Stimulated activated memory B cell treated with anti-CD40 and anti-IgM and Interleukin-4, amounts not matched to agents 10 μg/mL and 1 μg/mL and 100 μg/mL, for 72 hours (primary cell): ENCODE data around the gene GPR152.
"Not testable (repeated sequence)": the region's sequence is repeated elsewhere in the genome, so short reads cannot be mapped to it uniquely, and the experiment has no call there.

Source experiments
- ATAC-seq: fragments of 150-1000 bp; cut with Tn5 transposase; 2 replicates; pipeline ENCODE4 v1.10.0; 2021
- H3K27ac Mint-ChIP-seq: one replicate; pipeline ENCODE4 v1.8.0; 2022; ENCODE audit warnings: mild to moderate bottlenecking, mixed read lengths
- H3K27me3 Mint-ChIP-seq: one replicate; pipeline ENCODE4 v1.8.0; 2022; ENCODE audit warnings: mixed read lengths
- H3K36me3 Mint-ChIP-seq: one replicate; pipeline ENCODE4 v1.8.0; 2022; ENCODE audit warnings: mixed read lengths
- H3K4me1 Mint-ChIP-seq: one replicate; pipeline ENCODE4 v1.8.0; 2022; ENCODE audit warnings: mixed read lengths
- H3K4me3 Mint-ChIP-seq: one replicate; pipeline ENCODE4 v1.8.0; 2022; ENCODE audit warnings: mild to moderate bottlenecking, moderate library complexity, mixed read lengths
- H3K9me3 Mint-ChIP-seq: one replicate; pipeline ENCODE4 v1.8.0; 2022; ENCODE audit warnings: mixed read lengths

The GPR152 gene

GRCh38 chr11:67432655-67433349 lies 19.7 kb downstream of the GPR152 start:
- H3K36me3 Mint-ChIP-seq, result peaks cover 54% of the 10 kb centered on the region
- H3K27ac Mint-ChIP-seq, result peak overlapping the region; percentile 97
- ATAC-seq, result no peak
- peaks cover 61% of the 10 kb centered on the region for H3K4me1 Mint-ChIP-seq
- peak overlapping the region; percentile 50 for H3K4me3 Mint-ChIP-seq
- H3K9me3 Mint-ChIP-seq, result no peaks in the 10 kb centered on the region
- no peaks in the 10 kb centered on the region for H3K27me3 Mint-ChIP-seq

- no peak overlapping the region for H3K4me3 Mint-ChIP-seq
- H3K4me1 Mint-ChIP-seq, result peaks cover 68% of the 10 kb centered on the region
- no peak for ATAC-seq
- no peaks in the 10 kb centered on the region for H3K27me3 Mint-ChIP-seq
- peak overlapping the region; percentile 97 for H3K27ac Mint-ChIP-seq
- peaks cover 43% of the 10 kb centered on the region for H3K36me3 Mint-ChIP-seq
- H3K9me3 Mint-ChIP-seq, result no peaks in the 10 kb centered on the region
Observed at GRCh38 chr11:67431346-67432249, 20.9 kb downstream of the GPR152 start.

- no peaks in the 10 kb centered on the region for H3K27me3 Mint-ChIP-seq
- ATAC-seq, result no peak
- no peak overlapping the region for H3K4me3 Mint-ChIP-seq
- peak overlapping the region; percentile 40 for H3K27ac Mint-ChIP-seq
- peaks cover 56% of the 10 kb centered on the region for H3K4me1 Mint-ChIP-seq
- no peaks in the 10 kb centered on the region for H3K9me3 Mint-ChIP-seq
- peaks cover 26% of the 10 kb centered on the region for H3K36me3 Mint-ChIP-seq
Observed at GRCh38 chr11:67429722-67430121, 22.8 kb downstream of the GPR152 start.

- Mint-ChIP-seq H3K36me3 (peaks cover 24% of the 10 kb centered on the region), H3K9me3 (no peaks in the 10 kb centered on the region), H3K27me3 (no peaks in the 10 kb centered on the region), H3K27ac (peak overlapping the region; percentile 91), H3K4me3 (peak overlapping the region; percentile 92), H3K4me1 (peaks cover 51% of the 10 kb centered on the region)
- no peak for ATAC-seq
Observed at GRCh38 chr11:67429038-67429668, 23.4 kb downstream of the GPR152 start.

GRCh38 chr11:67428052-67429001 lies 24.2 kb downstream of the GPR152 start, which contains the start of gene RPS6KB2:
RPS6KB2 (plus strand) TSS chr11:67428494; CDS start chr11:67428546, 52 bp downstream.
- peak; percentile 92 for ATAC-seq
- no peaks in the 10 kb centered on the region for H3K27me3 Mint-ChIP-seq
- peak within 1 kb of the TSS; percentile 91 for H3K27ac Mint-ChIP-seq
- peaks cover 42% of the 10 kb centered on the region for H3K4me1 Mint-ChIP-seq
- no peaks in the 10 kb centered on the region for H3K9me3 Mint-ChIP-seq
- H3K36me3 Mint-ChIP-seq, result peaks cover 16% of the 10 kb centered on the region
- peak within 1 kb of the TSS; percentile 92 for H3K4me3 Mint-ChIP-seq

GRCh38 chr11:67427364-67427859 lies 25.1 kb downstream of the GPR152 start:
- ATAC-seq, H3K9me3 Mint-ChIP-seq, H3K36me3 Mint-ChIP-seq, H3K27me3 Mint-ChIP-seq: not testable (repeated sequence)
- Mint-ChIP-seq H3K4me3 (peak overlapping the region; percentile 92), H3K4me1 (peaks cover 44% of the 10 kb centered on the region), H3K27ac (peak overlapping the region; percentile 91)

GRCh38 chr11:67423891-67424613 lies 28.5 kb downstream of the GPR152 start:
- H3K4me3 Mint-ChIP-seq, result no peak overlapping the region
- H3K4me1 Mint-ChIP-seq, result peaks cover 45% of the 10 kb centered on the region
- no peaks in the 10 kb centered on the region for H3K9me3 Mint-ChIP-seq
- H3K27ac Mint-ChIP-seq, result peak overlapping the region; percentile 53
- no peaks in the 10 kb centered on the region for H3K36me3 Mint-ChIP-seq
- H3K27me3 Mint-ChIP-seq, result no peaks in the 10 kb centered on the region
- no peak for ATAC-seq

GRCh38 chr11:67423466-67423865 lies 29.1 kb downstream of the GPR152 start:
- H3K27ac Mint-ChIP-seq, result no peak overlapping the region
- no peak for ATAC-seq
- H3K36me3 Mint-ChIP-seq, result no peaks in the 10 kb centered on the region
- H3K9me3 Mint-ChIP-seq, result no peaks in the 10 kb centered on the region
- H3K4me1 Mint-ChIP-seq, result peaks cover 51% of the 10 kb centered on the region
- H3K27me3 Mint-ChIP-seq, result no peaks in the 10 kb centered on the region
- no peak overlapping the region for H3K4me3 Mint-ChIP-seq

- no peaks in the 10 kb centered on the region for H3K9me3 Mint-ChIP-seq
- H3K4me3 Mint-ChIP-seq, result no peak overlapping the region
- no peaks in the 10 kb centered on the region for H3K27me3 Mint-ChIP-seq
- H3K36me3 Mint-ChIP-seq, result no peaks in the 10 kb centered on the region
- ATAC-seq, result no peak
- H3K27ac Mint-ChIP-seq, result no peak overlapping the region
- peaks cover 55% of the 10 kb centered on the region for H3K4me1 Mint-ChIP-seq
Observed at GRCh38 chr11:67422891-67423290, 29.6 kb downstream of the GPR152 start.

- no peaks in the 10 kb centered on the region for H3K9me3 Mint-ChIP-seq
- ATAC-seq, result no peak
- no peaks in the 10 kb centered on the region for H3K27me3 Mint-ChIP-seq
- peak overlapping the region; percentile 86 for H3K27ac Mint-ChIP-seq
- peak overlapping the region; percentile 76 for H3K4me3 Mint-ChIP-seq
- H3K4me1 Mint-ChIP-seq, result peaks cover 57% of the 10 kb centered on the region
- H3K36me3 Mint-ChIP-seq, result no peaks in the 10 kb centered on the region
Observed at GRCh38 chr11:67421430-67422031, 31.0 kb downstream of the GPR152 start.

GRCh38 chr11:67420646-67421429 lies 31.7 kb downstream of the GPR152 start:
- ATAC-seq, result peak; percentile 92
- H3K36me3 Mint-ChIP-seq, result no peaks in the 10 kb centered on the region
- peak overlapping the region; percentile 86 for H3K27ac Mint-ChIP-seq
- peak overlapping the region; percentile 76 for H3K4me3 Mint-ChIP-seq
- H3K27me3 Mint-ChIP-seq, result no peaks in the 10 kb centered on the region
- H3K9me3 Mint-ChIP-seq, result no peaks in the 10 kb centered on the region
- peaks cover 62% of the 10 kb centered on the region for H3K4me1 Mint-ChIP-seq

GRCh38 chr11:67420147-67420645 lies 32.3 kb downstream of the GPR152 start:
- Mint-ChIP-seq H3K4me3 (peak overlapping the region; percentile 76), H3K4me1 (peaks cover 64% of the 10 kb centered on the region), H3K9me3 (no peaks in the 10 kb centered on the region), H3K27me3 (no peaks in the 10 kb centered on the region), H3K27ac (peak overlapping the region; percentile 86), H3K36me3 (no peaks in the 10 kb centered on the region)
- no peak for ATAC-seq
